ENCODE results near the gene SNAPC4. TPM values are rescaled to one million over a fixed set of nuclear protein-coding genes. Genes with fewer than 3 reads are reported as not detected.

SNAPC4 gene
- polyA plus RNA-seq, 2 of the 4 experiments (the other 2 are of a cell fraction) = 2.7 to 10.3 TPM

DNA sequence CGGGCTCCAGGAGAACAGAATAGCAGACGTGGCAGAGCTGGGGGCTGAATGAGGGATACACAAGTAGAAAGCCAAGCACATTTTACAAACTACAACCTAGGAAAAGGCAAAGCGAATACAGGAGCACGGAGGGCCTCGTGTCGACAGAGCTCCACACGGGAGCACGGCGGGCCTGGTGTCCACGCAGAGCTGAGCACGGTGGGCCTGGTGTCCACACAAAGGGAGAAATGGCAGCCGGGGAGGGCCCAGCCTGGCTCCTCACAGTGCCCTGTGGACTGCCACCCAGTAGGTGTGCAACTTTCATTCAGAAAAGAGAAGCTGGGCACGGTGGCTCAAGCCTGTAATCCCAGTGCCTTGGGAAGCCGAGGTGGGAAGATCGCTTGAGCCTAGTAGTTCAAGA lies 43.1 kb upstream of the SNAPC4 start:
- ATAC-seq (no peak), DNase-seq (ENCODE audit: low read depth in 1 of 2, low spot score in 1 of 2) (no peak), FAIRE-seq (no peak)
- Histone ChIP-seq H3K9me3 (no peaks in the 10 kb centered on the region), H3K4me1 (peaks cover 6% of the 10 kb centered on the region), H3K4me3 (no peak overlapping the region), H3K4me2 (no peak overlapping the region), H3K27ac (no peak overlapping the region)
- 92% methylated on average over 15 of the region's 15 CpGs for WGBS (ENCODE audit: missing lambda C conversion rate)
- ChIA-PET POLR2A (no interaction called here), CTCF (interaction anchor here (0.6 to 2.0 kb wide), 10 partner anchors 10 to 188 kb away, joined by 3 to 6 read pairs (median 3); no protein-coding TSS in a partner anchor)
- TF ChIP-seq, protein P1, sequence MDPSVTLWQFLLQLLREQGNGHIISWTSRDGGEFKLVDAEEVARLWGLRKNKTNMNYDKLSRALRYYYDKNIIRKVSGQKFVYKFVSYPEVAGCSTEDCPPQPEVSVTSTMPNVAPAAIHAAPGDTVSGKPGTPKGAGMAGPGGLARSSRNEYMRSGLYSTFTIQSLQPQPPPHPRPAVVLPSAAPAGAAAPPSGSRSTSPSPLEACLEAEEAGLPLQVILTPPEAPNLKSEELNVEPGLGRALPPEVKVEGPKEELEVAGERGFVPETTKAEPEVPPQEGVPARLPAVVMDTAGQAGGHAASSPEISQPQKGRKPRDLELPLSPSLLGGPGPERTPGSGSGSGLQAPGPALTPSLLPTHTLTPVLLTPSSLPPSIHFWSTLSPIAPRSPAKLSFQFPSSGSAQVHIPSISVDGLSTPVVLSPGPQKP (IDR thresholded peaks at IDR 0.05; ENCODE audit: low read depth, low read length) = no peak
- TF ChIP-seq MYC (IDR thresholded peaks at IDR 0.05; ENCODE audit: borderline replicate concordance, low read length) (no peak), PBX3 (IDR thresholded peaks at IDR 0.05) (no peak)

GRCh38 chr9:136442265-136442664 lies 42.3 kb upstream of the SNAPC4 start:
- TF ChIP-seq BHLHE40 (IDR thresholded peaks at IDR 0.05; ENCODE audit: low read depth, low read length) (no peak), ZNF302 (CRISPR knock-in tag; IDR thresholded peaks at IDR 0.05) (no peak), EHMT2 (IDR thresholded peaks at IDR 0.05; ENCODE audit: low read depth) (no peak), FOXS1 (CRISPR knock-in tag; IDR thresholded peaks at IDR 0.05) (no peak), TP53 (CRISPR knock-in tag; IDR thresholded peaks at IDR 0.05) (no peak), JUN (IDR thresholded peaks at IDR 0.05) (no peak), GATA3 (IDR thresholded peaks at IDR 0.05; ENCODE audit: borderline replicate concordance) (no peak), REST (IDR thresholded peaks at IDR 0.05) (no peak), FOSL2 (IDR thresholded peaks at IDR 0.05) (no peak), FOSL2 (CRISPR knock-in tag; IDR thresholded peaks at IDR 0.05) (no peak), RNF2 (IDR thresholded peaks at IDR 0.05; ENCODE audit: borderline replicate concordance, low read depth) (no peak), RAD21 (conservative IDR thresholded peaks at IDR 0.05 in 1 of 2, IDR thresholded peaks at IDR 0.05 in 1 of 2) (no peak)
- TF ChIP-seq, protein P1 (IDR thresholded peaks at IDR 0.05; ENCODE audit: low read depth, low read length) = no peak
- H3K9me3 ChIP-seq = no peaks in the 10 kb centered on the region
- no peak overlapping the region for H3K27ac ChIP-seq
- H3K4me1 ChIP-seq = peaks cover 14% of the 10 kb centered on the region
- ATAC-seq = no peak
- no peak overlapping the region for H3K4me3 ChIP-seq
- WGBS (ENCODE audit: missing lambda C conversion rate) = 87% methylated on average over 5 of the region's 5 CpGs
- H3K4me2 ChIP-seq = no peak overlapping the region
- FAIRE-seq = no peak
- DNase-seq (ENCODE audit: low read depth in 1 of 2, low spot score in 1 of 2) = no peak
- ChIA-PET CTCF (interaction anchor here (0.6 to 2.0 kb wide), 13 partner anchors 11 to 189 kb away, joined by 3 to 9 read pairs (median 4); no protein-coding TSS in a partner anchor), POLR2A (no interaction called here)

Measured in A549 (cell line).